ENCODE measurements around the gene DAP3.
A peak's percentile ranks its signal among the peaks of the same experiment; 100 is the strongest.
"Not testable (repeated sequence)": the region's sequence is repeated elsewhere in the genome, so short reads cannot be mapped to it uniquely, and the experiment has no call there.

The DAP3 gene

GRCh38 chr1:155687705-155688323, 1.1 kb upstream of the DAP3 start:
- peak; percentile 38 for DNase-seq

GRCh38 chr1:155688324-155689080, 389 bp upstream of the DAP3 start, which contains the start of gene YY1AP1:
YY1AP1 (minus strand) TSS chr1:155688774; CDS start chr1:155680436, 8,338 bp downstream.
- DNase-seq = peak; percentile 92

- no peak for DNase-seq
Measured at GRCh38 chr1:155691992-155692528, 3.2 kb downstream of the DAP3 start.

- no peak for DNase-seq
Measured at GRCh38 chr1:155694167-155694566, 5.3 kb downstream of the DAP3 start.

GRCh38 chr1:155695072-155695471, 6.2 kb downstream of the DAP3 start:
- no peak for DNase-seq

- DNase-seq = no peak
Measured at GRCh38 chr1:155695608-155696007, 6.7 kb downstream of the DAP3 start.

- no peak for DNase-seq
Measured at GRCh38 chr1:155696524-155696923, 7.6 kb downstream of the DAP3 start.

- DNase-seq = no peak
Measured at GRCh38 chr1:155697046-155697445, 8.2 kb downstream of the DAP3 start.

- not testable (repeated sequence) for DNase-seq
Measured at GRCh38 chr1:155697616-155698015, 8.7 kb downstream of the DAP3 start.

- DNase-seq = no peak
Measured at GRCh38 chr1:155698382-155699038, 9.6 kb downstream of the DAP3 start.

- DNase-seq = not testable (repeated sequence)
Measured at GRCh38 chr1:155699062-155699461, 10.2 kb downstream of the DAP3 start.

- not testable (repeated sequence) for DNase-seq
Measured at GRCh38 chr1:155701675-155702074, 12.8 kb downstream of the DAP3 start.

GRCh38 chr1:155703216-155703615, 14.3 kb downstream of the DAP3 start:
- no peak for DNase-seq

GRCh38 chr1:155704414-155704813, 15.5 kb downstream of the DAP3 start:
- DNase-seq = not testable (repeated sequence)

- no peak for DNase-seq
Measured at GRCh38 chr1:155706139-155706538, 17.2 kb downstream of the DAP3 start.

- no peak for DNase-seq
Measured at GRCh38 chr1:155709391-155709790, 20.5 kb downstream of the DAP3 start.

GRCh38 chr1:155711457-155711856, 22.6 kb downstream of the DAP3 start:
- DNase-seq = not testable (repeated sequence)

- not testable (repeated sequence) for DNase-seq
Measured at GRCh38 chr1:155712636-155713035, 23.7 kb downstream of the DAP3 start.

GRCh38 chr1:155713075-155713474, 24.2 kb downstream of the DAP3 start:
- no peak for DNase-seq

- DNase-seq = not testable (repeated sequence)
Measured at GRCh38 chr1:155715056-155715455, 26.2 kb downstream of the DAP3 start.

- no peak for DNase-seq
Measured at GRCh38 chr1:155715777-155716176, 26.9 kb downstream of the DAP3 start.

- DNase-seq = no peak
Measured at GRCh38 chr1:155717041-155717440, 28.1 kb downstream of the DAP3 start.

- not testable (repeated sequence) for DNase-seq
Measured at GRCh38 chr1:155718524-155719115, 29.7 kb downstream of the DAP3 start.
